ENCODE measurements around the gene CISTR.

DNA sequence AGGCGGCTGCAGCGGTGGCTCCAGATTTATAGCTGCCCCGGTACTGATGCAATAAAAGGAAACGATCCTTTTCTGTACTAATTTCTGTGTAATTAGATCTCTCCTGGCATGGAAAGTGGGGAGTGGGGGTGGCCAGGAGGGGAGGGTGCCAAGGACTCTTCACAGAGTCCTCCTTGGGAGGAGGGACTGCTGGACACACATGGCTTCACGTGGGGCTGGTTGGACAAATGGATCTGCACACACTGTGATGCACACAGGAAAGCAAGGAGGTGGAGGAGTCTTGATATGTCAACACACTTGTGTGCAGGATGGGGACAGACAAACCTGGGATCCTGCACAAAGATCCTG lies 52.1 kb downstream of the CISTR start:
- TF ChIP-seq, protein P1, sequence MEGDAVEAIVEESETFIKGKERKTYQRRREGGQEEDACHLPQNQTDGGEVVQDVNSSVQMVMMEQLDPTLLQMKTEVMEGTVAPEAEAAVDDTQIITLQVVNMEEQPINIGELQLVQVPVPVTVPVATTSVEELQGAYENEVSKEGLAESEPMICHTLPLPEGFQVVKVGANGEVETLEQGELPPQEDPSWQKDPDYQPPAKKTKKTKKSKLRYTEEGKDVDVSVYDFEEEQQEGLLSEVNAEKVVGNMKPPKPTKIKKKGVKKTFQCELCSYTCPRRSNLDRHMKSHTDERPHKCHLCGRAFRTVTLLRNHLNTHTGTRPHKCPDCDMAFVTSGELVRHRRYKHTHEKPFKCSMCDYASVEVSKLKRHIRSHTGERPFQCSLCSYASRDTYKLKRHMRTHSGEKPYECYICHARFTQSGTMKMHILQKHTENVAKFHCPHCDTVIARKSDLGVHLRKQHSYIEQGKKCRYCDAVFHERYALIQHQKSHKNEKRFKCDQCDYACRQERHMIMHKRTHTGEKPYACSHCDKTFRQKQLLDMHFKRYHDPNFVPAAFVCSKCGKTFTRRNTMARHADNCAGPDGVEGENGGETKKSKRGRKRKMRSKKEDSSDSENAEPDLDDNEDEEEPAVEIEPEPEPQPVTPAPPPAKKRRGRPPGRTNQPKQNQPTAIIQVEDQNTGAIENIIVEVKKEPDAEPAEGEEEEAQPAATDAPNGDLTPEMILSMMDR (IDR thresholded peaks at IDR 0.05; ENCODE audit: poor library complexity): no peak
- no peak for TF ChIP-seq EZH2 (IDR thresholded peaks at IDR 0.05; ENCODE audit: borderline replicate concordance)
- no peak for TF ChIP-seq EZH2phosphoT487 (IDR thresholded peaks at IDR 0.05; ENCODE audit: low read depth, severe bottlenecking, unreplicated experiment)

All from hepatocyte (in vitro differentiated cells).